ENCODE data around the gene NUP98.
"Not testable (repeated sequence)": the region's sequence is repeated elsewhere in the genome, so short reads cannot be mapped to it uniquely, and the experiment has no call there.

The NUP98 gene

DNA sequence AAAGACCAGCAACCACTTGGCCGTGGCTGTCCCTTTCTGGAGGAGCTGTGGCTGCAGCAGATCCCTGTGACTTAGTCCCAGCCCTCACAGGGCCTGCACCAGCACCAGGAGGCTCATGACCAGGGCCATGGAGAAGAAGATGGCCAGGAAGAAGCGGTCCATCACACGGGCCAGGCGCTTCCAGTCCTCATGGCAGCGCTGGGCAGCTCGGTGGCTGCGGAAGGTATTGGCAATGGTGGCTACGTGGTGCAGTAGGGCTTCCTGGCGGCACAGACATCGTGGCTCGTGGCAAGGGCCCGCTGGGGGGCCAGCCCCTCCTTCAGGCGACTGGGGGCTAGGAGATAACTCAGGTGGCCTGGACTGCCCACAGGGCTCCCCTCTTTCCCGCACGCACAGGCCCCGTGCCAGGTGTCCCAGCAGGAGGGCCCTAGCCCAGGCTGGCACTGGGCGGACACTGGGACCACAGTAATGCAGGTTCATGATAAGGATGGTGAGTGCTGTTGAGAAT lies 131.3 kb downstream of the NUP98 start:
- DNase-seq = no peak

DNA sequence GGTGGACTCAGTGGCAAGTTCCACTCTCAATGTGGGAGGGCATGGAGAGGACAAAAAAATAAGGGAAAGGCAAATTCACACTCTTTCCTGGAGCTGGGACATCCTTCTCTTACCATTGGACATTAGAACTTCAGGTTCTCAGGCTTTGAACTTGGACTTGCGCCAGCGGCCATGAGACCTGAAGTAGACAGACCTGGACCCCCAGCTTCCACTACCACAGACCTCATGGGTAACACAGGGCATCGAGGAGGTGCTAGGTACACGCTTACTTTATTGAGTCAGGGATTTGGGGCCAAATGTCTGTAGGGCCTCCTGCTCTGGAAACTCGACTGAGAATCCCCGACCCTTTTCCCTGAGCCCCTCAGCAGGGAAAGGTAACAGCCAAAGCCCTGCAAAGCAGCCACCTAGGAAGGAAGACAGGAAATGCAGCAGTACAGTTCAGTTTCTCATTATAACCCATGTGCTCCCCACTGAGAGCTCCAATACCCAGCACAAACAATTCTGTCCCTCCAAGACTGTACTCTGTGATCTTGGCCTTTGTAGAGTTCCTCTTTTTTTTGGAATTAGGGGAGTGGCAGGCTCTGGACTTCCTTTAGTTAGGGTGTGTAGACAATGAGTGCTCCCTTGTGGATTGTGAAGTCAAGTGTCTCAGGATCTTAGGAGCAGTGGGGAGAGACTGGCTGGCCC lies 131.9 kb downstream of the NUP98 start:
- DNase-seq = no peak

DNA sequence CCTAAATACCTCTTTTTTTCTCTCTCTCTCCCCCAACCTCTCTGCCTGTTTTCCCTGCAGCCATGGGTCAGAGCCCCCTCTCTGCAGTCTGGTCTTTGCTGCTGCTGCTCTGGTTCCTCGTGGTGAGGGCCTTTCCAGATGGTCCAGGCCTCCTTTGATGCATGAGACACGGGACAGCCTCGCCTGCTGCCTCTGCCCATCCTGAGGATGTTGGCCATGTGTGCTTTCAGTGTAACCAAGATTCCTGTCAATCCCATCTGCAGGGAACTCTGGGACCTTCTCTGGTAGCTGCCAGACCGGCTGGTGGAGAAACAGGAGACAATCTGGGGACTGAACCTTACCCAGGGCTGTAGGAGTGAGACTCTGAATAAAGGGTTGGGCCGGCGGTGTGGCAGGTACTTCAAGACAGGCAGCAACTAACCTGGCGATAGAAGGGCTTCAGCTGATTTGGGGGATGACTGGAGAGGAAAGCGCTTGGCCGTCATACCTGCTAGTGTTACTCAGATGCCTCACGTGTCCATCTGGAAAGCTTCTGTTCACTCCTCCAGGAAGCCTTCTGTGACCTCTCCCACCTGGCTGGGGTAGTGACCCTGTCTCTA lies 133.2 kb downstream of the NUP98 start:
- DNase-seq = no peak

DNA sequence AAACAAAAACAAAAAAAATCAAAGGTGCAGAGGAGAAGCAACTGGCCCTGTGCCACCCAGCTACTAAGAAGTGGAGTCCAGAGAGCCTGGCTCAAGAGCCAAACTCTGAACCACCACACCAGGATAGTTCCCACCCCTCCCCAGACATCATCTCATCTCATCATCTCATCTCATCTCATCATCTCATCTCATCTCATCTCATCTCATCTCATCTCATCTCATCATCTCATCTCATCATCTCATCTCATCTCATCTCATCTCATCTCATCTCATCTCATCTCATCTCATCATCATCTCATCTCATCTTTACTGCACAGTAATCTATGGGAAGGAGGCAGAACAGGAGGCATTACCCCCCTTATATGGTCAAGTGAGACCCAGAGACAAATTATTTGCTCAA lies 134.5 kb downstream of the NUP98 start:
- no peak for DNase-seq

DNA sequence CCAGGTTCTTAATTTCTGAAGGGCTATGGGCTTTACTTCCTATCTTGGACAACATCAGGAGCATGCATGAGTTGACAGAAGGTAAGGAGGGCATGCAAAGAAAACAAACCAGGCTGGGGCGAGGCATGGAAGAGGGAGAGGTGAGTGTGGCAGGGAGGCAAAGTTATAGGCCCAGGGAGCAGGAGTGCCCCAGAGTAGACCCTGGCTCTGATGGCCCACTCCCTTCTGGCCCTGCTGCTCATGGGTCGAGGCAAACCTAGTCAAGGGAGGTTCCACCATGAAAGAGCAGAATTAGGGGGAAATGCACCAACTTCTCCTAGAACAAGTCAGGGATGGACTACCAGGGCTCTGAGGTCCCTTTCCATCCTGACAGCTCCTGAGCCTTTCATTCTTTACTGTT lies 136.4 kb downstream of the NUP98 start:
- no peak for DNase-seq

DNA sequence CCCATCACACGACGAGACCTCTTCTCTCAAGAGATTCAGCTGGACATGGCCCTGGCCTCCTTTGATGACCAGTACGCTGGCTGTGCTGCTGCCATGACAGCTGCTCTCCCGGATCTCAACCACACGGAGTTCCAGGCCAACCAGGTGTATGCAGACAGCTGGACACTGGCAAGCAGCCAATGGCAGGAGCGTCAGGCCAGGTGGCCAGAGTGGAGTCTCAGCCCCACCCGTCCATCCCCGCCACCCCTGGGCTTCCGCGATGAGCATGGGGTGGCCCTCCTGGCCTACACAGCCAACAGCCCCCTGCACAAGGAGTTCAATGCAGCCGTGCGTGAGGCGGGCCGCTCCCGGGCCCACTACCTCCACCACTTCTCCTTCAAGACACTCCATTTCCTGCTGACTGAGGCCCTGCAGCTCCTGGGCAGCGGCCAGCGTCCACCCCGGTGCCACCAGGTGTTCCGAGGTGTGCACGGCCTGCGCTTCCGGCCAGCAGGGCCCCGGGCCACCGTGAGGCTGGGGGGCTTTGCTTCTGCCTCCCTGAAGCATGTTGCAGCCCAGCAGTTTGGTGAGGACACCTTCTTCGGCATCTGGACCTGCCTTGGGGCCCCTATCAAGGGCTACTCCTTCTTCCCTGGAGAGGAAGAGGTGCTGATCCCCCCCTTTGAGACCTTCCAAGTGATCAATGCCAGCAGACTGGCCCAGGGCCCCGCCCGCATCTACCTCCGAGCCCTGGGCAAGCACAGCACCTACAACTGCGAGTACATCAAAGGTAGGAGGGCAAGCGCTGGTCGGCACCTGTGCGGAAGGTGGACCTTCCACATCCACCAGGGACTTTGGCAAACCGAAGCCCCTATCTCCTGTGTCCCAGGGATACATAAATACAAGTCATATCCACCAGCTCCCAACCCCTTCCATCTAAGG lies 137.5 kb downstream of the NUP98 start:
- no peak for DNase-seq

DNA sequence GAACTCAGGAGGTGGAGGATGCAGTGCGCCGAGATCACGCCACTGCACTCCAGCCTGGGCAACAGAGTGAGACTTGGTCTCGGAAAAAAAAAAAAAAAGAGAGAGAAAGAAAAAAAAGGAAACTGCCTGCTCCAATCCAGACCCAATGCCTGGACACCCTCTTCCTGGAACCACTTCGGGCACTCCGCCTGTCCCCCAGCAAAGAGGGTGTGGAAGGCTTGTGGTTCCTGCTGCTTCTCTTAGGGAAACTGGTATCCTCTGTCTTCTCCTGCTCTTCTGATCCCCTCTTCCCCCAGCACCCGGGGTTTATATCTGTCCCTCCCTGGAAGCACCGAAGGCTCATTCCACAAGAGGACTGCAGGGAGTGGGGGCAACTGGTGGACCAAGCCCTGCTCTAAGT lies 139.1 kb downstream of the NUP98 start:
- DNase-seq = no peak

DNA sequence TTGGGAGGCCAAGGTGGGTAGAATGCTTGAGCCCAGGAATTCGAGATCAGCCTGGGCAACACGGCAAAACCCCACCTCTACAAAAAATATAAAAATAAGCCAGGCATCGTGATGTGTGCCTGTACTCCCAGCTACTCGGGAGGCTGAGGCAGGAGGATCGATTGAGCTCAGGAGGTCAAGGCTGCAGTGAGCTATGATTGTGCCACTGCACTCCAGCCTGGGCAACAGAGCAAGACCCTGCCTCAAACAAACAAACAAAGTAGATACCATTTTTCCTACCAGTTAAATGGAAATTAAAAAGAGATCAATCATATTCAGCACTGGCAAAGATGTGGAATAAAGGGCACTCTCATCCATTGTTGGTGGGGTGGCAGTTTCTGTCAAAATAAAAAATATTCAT lies 140.0 kb downstream of the NUP98 start:
- not testable (repeated sequence) for DNase-seq

DNA sequence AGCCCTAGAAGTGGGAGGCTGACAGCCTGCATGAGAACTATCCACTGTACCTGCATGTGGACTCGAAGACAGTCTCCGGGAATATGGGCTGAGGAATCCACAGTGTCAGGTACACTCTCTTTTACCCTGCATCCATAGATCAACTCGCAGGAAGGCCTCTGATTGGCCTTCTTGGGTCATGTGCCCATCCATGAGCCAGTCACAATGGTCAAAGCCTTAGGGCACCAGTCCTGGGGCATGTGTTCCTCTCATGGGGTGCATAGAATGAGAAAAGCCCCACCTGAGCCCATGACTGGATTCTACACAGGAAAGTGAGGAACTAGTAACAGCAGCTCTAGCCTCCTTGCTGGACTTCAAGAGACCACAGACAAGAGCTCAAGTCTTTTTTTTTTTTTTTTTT lies 141.8 kb downstream of the NUP98 start:
- no peak for DNase-seq

DNA sequence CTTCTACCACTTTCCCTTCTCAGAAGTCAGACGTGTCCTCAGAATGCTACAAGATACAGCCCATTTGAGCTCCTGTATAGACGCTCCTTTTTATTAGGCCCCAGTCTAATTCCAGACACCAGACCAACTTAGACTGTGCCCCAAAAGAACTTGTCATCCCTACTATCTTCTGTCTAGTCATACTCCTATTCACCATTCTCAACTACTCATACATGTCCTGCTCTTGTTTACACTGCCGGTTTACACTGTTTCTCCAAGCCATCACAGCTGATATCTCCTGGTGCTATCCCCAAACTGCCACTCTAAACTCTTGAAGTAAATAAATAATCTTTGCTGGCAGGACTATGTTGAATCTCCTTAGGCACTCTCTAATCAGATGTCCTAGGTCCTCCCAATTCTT lies 144.8 kb downstream of the NUP98 start:
- DNase-seq = not testable (repeated sequence)

DNA sequence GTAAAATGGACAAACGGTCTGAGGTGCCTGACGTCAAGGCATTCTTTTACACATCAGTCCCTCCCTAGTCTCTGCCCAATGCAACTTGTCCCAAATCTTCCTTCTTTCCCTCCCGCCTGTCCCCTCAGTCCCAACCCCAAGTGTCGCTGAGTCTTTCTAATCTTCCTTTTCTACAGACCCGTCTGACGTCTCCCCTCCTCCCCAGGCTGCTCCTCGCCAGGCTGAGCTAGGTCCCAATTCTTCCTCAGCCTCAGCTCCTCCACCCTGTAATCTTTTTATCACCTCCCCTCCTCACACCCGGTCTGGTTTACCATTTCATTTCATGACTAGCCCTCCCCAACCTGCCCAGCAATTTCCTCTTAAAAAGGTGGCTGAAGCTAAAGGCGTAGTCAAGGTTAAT lies 148.0 kb downstream of the NUP98 start:
- not testable (repeated sequence) for DNase-seq

DNA sequence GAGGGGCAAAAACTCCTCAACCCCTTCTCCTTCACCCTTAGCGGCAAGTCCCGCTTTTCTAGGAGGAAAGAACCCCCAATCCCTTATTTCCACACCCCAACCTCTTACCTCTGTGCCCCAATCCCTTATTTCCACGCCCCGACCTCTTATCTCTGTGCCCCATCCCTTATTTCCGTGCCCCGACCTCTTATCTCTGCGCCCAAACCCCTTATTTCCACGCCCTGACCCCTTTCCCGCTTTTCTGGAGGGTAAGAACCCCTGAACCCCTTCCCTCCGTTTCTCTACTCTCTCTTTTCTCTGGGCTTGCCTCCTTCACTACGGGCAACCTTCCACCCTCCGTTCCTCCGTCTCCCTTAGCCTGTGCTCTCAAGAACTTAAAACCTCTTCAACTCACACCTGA lies 148.5 kb downstream of the NUP98 start:
- DNase-seq = not testable (repeated sequence)

DNA sequence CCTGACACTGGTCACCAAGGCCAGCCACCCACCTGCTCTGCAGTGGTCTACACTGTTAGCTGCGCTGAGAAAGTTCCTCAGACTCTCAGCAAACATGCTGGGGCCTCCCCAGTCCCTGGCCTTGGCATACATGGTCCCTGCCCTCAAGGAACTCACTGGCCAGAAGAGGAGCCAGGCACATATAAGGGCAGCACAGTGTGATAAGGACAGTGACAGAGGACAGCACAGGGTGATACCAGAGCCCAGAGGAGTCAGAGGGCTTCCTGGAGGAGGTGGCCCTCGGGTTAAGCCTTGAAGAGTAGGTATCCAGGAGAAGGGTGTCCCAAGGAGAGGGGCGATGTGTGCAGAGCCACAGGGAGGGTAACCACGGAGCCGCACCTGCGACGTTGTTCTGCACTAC lies 151.8 kb downstream of the NUP98 start:
- DNase-seq = no peak

DNA sequence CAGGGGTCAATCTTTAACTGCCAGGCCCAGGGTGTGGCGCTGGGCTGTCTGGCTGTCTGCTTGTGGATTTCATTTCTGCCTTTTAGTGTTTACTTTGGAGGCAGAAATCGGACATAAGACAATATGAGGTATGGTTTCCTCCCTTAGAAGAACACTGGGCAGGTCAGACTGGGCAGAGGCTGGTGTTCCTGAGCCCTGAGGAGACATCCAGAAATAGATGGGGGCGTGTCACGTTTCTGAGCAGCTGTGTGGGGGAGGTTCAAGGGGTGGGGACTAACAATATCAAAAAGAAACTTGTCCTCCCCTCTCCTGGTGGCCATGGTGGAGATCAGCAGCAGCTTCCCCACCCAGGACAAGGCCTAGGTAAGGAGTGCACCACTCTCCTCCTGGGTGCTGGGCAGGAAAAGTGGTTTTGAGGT lies 152.5 kb downstream of the NUP98 start, which contains the start of gene ART1:
TSS of gene ART1 (plus strand) at position 312 of the 419 bp plus-strand sequence. CDS start 14,086 bp downstream, outside the sequence.
- no peak for DNase-seq

DNA sequence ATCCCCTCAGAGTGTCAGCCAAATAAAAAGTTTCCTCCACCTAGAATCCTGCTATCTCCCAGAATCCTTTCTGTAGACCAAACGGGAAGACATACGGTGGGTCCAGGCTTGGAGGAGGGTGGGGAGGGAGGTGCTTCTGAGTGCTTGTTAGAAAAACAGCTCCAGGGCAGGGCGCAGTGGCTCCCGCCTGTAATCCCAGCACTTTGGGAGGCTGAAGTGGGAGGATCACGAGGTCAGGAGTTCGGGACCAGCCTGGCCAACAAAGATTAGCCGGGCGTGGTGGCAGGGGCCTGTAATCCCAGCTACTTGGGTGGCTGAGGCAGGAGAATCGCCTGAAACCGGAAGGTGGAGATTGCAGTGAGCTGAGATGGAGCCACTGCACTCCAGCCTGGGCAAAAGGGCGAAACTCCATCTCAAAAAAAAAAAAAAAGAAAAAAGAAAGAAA lies 154.2 kb downstream of the NUP98 start:
- not testable (repeated sequence) for DNase-seq

DNA sequence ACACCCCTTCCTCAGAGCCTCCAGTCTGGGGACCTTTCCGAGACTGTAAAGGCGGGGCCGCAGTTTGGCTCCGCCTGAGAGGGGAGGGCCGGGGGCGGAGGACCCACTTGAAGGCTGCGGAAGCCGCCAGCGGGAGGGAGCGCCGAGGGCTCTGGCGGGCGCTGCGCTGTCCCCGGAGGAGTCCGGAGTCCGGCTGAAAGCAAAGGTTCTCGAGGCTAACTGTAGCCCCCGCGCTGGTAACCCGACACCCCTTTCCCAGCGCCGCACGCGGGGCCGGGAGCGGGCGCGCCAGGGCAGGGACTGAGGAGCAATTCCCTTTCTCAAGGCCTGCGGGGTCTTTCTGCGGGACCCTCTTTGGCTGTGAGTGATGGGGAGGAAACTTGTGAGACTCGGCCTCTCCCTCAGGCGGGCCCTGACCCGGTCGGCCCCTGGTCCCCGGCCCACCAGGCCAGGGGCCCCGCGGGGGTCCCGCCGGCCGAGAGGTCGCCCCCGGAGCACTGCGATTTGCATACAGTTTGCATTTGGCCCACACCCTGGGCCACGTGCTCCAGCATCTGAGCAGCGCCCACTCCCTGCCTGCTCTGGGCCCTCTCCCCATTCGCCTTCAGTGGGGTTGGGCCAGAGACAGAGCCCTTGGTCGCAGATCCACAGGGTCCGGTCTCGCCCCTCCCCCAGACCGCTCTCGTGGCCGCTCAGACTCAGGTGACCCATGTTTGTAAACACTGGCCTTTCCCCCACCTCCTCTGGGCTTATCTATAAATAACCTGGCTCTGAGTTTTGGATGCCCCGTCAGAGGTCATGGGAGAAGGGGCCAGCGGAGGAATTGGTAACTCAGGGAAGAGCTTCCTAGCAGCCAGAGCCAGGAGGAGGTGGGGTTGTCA lies 155.0 kb downstream of the NUP98 start:
- DNase-seq = peak; percentile 78

DNA sequence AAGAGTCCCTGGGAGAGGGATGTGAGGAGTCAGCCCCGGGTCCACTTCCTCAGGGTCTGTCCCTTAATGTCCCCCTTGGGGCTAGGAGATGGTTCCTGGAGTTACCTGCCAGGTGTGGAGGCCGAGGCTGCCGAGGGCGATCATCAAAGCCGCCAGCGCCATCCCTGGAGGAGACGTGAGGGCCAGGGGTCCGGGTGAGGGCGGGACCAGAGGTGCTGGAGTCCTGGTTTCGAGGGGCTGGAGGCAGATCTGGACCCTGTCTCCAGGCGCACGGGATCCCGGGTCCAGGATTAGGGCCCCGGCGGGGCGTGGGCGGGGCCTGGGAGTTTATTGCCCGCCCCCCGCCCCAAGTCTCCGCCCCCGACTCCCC lies 155.7 kb downstream of the NUP98 start, which contains the start of gene ART5:
TSS of gene ART5 (minus strand) at position 292 of the 370 bp plus-strand sequence. CDS start at position 162, 130 bp downstream.
- DNase-seq = no peak

DNA sequence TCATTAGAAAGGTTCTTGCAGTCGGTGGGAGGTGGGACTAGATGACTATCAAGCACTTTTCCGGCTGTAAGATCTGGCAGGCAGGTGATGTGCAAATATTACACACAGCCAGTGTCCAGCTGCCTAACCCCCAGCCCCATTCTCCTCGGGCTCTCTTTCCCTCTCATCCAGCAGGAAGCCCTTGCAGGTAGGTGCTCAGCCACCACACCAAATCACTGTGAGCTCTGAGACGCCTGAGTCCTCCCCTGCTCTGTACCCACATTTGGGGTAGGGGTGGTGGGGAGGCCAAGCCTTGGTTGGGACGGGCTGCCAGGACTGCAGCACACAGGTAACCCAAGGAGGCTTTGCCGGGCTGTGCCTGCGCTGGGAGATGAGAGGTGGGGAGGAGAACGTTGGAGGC lies 156.2 kb downstream of the NUP98 start:
- DNase-seq = no peak

DNA sequence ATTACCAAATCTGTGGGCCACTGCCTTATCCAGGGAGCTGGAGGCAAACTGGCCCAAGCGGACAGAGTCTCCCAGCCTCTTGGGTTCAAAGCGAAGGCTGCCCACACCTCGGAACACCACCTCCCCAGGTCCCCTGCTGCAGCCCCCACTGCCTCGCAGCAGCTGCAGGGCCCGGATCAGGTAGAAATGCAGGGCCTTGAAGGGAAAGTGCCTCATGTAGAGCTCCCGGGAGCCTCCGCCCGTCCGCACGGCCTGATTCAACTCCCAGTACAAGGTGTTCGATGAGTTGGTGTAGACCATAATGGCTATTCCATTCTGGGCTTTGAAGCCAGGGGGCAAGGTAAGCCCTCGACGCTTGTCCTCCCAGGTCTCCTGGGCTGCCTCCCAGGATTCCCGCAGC lies 157.5 kb downstream of the NUP98 start:
- no peak for DNase-seq

DNA sequence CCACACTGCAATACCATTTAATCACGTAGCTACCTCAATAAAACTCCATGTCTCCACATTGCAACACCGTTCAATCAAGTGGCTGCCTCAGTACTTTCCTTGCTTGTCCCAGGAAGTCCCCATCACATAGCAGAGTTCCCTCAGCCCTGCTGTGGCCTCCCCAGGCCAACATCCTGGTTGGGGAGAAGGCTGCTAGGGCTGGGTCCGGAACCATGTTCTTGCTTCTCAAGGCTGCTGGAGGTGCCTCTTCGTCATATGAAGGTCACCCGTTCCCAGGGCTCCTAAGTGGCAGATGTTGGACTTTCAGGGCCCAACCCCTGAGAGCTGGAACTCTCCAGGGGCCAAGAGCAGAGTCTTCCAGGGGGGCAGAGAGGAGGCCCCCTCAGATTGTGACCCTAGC lies 158.8 kb downstream of the NUP98 start:
- DNase-seq = no peak

DNA sequence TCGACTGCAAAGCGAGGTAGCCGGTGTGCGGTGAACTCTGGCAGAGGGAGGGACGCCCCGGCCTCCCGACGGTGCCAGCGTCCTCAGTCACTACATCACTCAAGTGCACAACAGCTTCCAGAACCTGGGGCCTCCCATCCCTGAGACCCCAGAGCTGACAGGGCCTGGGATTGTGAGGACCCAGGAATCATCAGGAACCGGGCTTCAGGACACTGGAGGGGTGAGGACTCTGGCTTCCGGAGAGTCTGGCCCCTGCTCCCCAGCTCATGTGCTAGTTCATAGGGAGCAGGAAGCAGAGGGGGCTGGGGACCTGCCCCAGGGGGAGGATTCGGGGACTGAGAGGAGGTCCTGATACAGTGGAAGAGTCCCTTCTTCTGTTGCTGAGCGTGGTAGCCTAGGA lies 160.2 kb downstream of the NUP98 start:
- no peak for DNase-seq

DNA sequence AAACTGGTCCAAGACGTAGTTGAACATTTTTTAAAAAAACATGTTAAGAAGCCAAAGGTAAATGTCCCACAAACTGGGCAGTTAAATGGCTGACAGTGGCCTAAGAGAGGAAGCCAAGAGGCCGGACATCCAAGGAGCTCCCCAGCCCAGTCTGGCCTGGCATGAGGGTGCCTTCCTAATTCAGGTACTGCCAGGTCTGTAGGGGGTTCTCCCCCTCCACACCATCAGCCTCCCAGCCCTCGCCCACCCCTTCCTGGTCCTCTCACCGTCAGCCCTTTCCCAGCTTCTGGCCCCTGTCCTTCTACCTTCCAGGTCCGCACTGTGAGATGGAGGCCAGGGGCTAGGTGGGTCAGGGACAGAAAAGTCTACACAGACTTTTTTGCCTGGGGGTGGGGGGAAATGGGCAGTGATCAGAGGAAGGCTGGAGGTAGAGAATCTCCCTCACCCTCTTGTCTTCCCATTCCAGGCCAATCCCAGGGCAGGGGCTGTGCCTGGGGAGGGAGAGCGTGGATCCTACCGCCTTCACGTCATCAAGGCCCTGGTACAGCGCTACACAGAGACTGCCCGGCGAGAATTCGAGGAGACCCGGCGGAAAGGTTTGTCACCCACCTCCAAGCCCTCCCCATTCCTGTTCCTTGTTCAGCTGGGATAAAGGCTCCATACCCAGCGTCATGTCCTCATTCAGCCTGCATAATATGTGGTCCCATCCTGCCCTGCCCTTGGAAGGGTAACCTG lies 161.5 kb downstream of the NUP98 start:
- no peak for DNase-seq
